Measurements from ENCODE around the gene RFC1. TPM values are rescaled to one million over a fixed set of nuclear protein-coding genes. Genes with fewer than 3 reads are reported as not detected.

The RFC1 gene
- total RNA-seq, 1 donor from 2014 or later, result 123 TPM

- no peaks in the 10 kb centered on the region for H3K9me3 Mint-ChIP-seq
- peaks cover 22% of the 10 kb centered on the region for H3K36me3 Mint-ChIP-seq
- no peak for TF ChIP-seq EZH2phosphoT487 (IDR thresholded peaks at IDR 0.05)
- no peak for TF ChIP-seq CTCF (IDR thresholded peaks at IDR 0.05)
- no peak for TF ChIP-seq EZH2 (IDR thresholded peaks at IDR 0.05)
- Histone ChIP-seq H3K4me2 (no peak overlapping the region), H3K27me3 (no peaks in the 10 kb centered on the region), H3K9ac (no peak overlapping the region), H3F3A (ENCODE audit: low read depth) (no peaks in the 10 kb centered on the region), H3K36me3 (peaks cover 14% of the 10 kb centered on the region), H3K4me1 (no peaks in the 10 kb centered on the region), H2AFZ (replicated peaks) (no peak overlapping the region), H3K79me2 (ENCODE audit: low read depth) (no peaks in the 10 kb centered on the region), H3K9me3 (ENCODE audit: low read depth) (no peaks in the 10 kb centered on the region), H4K20me1 (ENCODE audit: low read depth) (no peaks in the 10 kb centered on the region), H3K27ac (no peak overlapping the region), H3K4me3 (no peak overlapping the region)
- H3K27me3 Mint-ChIP-seq (ENCODE audit: insufficient read depth, low read depth), result peaks cover 3% of the 10 kb centered on the region
- DNase-seq (ENCODE audit: low spot score), result no peak
- no peak overlapping the region for H3K27ac Mint-ChIP-seq
- H3K4me3 Mint-ChIP-seq, result no peak overlapping the region
- H3K4me1 Mint-ChIP-seq, result no peaks in the 10 kb centered on the region
Measured at GRCh38 chr4:39308611-39309010, 57.6 kb downstream of the RFC1 start.

GRCh38 chr4:39305912-39306677 is 60.1 kb downstream of the RFC1 start:
- Histone ChIP-seq H3K36me3 (peaks cover 28% of the 10 kb centered on the region), H3K79me2 (ENCODE audit: low read depth) (no peaks in the 10 kb centered on the region), H3K9me3 (ENCODE audit: low read depth) (no peaks in the 10 kb centered on the region), H3K27ac (no peak overlapping the region), H3F3A (ENCODE audit: low read depth) (no peaks in the 10 kb centered on the region), H3K27me3 (no peaks in the 10 kb centered on the region), H3K9ac (no peak overlapping the region), H4K20me1 (ENCODE audit: low read depth) (no peaks in the 10 kb centered on the region), H3K4me3 (no peak overlapping the region), H2AFZ (replicated peaks) (no peak overlapping the region), H3K4me2 (no peak overlapping the region), H3K4me1 (no peaks in the 10 kb centered on the region)
- no peaks in the 10 kb centered on the region for H3K4me1 Mint-ChIP-seq
- H3K27ac Mint-ChIP-seq, result no peak overlapping the region
- H3K4me3 Mint-ChIP-seq, result no peak overlapping the region
- no peaks in the 10 kb centered on the region for H3K9me3 Mint-ChIP-seq
- no peak for DNase-seq (ENCODE audit: low spot score)
- H3K27me3 Mint-ChIP-seq (ENCODE audit: insufficient read depth, low read depth), result peaks cover 2% of the 10 kb centered on the region
- TF ChIP-seq CTCF (IDR thresholded peaks at IDR 0.05), result no peak
- TF ChIP-seq EZH2 (IDR thresholded peaks at IDR 0.05), result no peak
- no peak for TF ChIP-seq EZH2phosphoT487 (IDR thresholded peaks at IDR 0.05)
- H3K36me3 Mint-ChIP-seq, result peaks cover 26% of the 10 kb centered on the region

GRCh38 chr4:39304651-39305050 is 61.5 kb downstream of the RFC1 start:
- no peaks in the 10 kb centered on the region for H3K4me1 Mint-ChIP-seq
- H3K27me3 Mint-ChIP-seq (ENCODE audit: insufficient read depth, low read depth), result peaks cover 2% of the 10 kb centered on the region
- H3K4me1 ChIP-seq, result no peaks in the 10 kb centered on the region
- no peak for DNase-seq (ENCODE audit: low spot score)
- H2AFZ ChIP-seq (replicated peaks), result no peak overlapping the region
- no peaks in the 10 kb centered on the region for H3K9me3 Mint-ChIP-seq
- H4K20me1 ChIP-seq (ENCODE audit: low read depth), result no peaks in the 10 kb centered on the region
- no peak for TF ChIP-seq EZH2 (IDR thresholded peaks at IDR 0.05)
- no peak for TF ChIP-seq CTCF (IDR thresholded peaks at IDR 0.05)
- TF ChIP-seq EZH2phosphoT487 (IDR thresholded peaks at IDR 0.05), result no peak
- no peaks in the 10 kb centered on the region for H3K9me3 ChIP-seq (ENCODE audit: low read depth)
- no peak overlapping the region for H3K4me2 ChIP-seq
- no peaks in the 10 kb centered on the region for H3K27me3 ChIP-seq
- H3K9ac ChIP-seq, result no peak overlapping the region
- no peak overlapping the region for H3K4me3 ChIP-seq
- H3K36me3 ChIP-seq, result peaks cover 22% of the 10 kb centered on the region
- peaks cover 30% of the 10 kb centered on the region for H3K36me3 Mint-ChIP-seq
- H3K27ac ChIP-seq, result no peak overlapping the region
- H3K27ac Mint-ChIP-seq, result no peak overlapping the region
- no peaks in the 10 kb centered on the region for H3K79me2 ChIP-seq (ENCODE audit: low read depth)
- no peak overlapping the region for H3K4me3 Mint-ChIP-seq
- no peaks in the 10 kb centered on the region for H3F3A ChIP-seq (ENCODE audit: low read depth)
